Urothelium cell line (cell line): ENCODE results near the gene SEPTIN5.
"Not testable (repeated sequence)": the region's sequence is repeated elsewhere in the genome, so short reads cannot be mapped to it uniquely, and the experiment has no call there.

ENCODE experiments used
- DNase-seq: peaks from one replicate; pipeline ENCODE4 v3.0.0; 2011; ENCODE audit warnings: low spot score, mixed read lengths
- FAIRE-seq: peaks from 2 replicates; lab custom pipeline; 2011; peaks lifted over from hg19 to GRCh38; lab: Jason Lieb, UNC

The SEPTIN5 gene

DNA sequence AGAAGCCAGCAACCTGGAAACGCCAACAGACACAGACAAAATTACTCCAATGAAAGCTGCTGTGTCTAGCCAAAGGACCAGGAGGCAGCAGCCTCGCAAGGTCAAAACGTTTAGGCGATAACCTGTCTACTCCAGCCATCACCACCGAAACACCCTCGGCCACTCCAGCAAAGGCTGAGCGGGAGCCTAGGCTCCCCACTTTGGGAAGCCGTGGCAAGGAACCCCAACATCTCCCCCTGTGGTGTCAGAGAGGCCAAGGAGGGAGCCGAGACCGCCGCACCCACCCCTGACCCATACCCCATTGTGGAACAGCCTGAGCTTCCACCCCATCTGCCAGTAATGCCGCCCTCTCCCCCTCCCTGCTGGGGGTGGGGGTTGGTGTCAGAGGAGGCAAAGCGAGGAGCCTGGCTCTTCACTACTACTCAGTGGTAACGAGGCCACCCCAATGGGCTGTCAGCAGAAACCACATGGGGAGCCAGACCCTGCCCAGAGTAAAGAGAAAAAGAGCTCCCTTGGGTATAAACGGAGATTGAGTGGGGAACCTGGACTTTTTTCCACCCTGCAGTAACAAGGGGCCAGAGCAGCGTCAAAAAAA lies 33.9 kb upstream of the SEPTIN5 start:
- FAIRE-seq: peak; percentile 37

DNA sequence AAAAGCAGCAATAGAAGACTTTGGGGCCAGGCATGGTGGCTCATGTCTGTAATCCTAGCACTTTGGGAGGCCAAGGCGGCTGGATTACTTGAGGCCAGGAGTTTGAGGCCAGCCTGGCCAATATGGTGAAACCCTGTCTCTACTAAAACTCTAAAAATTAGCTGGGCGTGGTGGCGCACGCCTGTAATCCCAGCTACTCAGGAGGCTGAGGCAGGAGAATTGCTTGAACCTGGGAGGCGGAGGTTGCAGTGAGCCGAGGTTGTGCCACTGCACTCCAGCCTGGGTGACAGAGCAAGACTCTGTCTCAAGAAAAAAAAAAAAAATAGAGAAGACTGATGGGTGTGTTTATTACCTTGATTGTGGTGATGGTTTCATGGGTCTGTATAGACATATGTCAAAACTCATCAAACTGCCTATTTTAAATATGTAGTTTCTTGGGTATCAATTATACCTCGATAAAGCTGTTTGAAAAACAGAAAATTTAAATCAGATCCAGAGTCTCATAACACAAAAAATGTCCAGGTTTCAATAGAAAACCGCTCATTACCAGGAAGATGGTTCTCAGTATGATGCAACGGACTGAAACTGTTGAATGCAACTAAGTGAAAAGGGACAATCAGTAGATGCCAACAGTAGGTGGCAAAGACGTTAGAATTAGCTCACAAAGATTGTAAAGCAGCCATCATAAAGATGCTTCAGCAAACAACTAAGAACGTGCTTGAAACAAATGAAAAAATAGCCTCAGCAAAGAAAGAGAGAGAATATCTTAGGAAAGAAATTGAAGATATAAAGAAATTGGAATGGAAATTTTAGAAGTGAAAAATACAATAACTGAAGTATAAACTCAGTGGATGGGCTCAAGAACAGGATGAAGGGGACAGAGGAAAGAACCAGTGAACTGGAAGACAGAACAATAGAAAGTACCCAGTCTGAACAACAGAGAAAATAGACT lies 33.1 kb upstream of the SEPTIN5 start:
- DNase-seq: no peak
- FAIRE-seq: no peak

More for the DNA sequence above, 33.9 kb upstream of the SEPTIN5 start:
- DNase-seq: no peak

- DNase-seq: no peak
Observed at GRCh38 chr22:19681863-19682245, 32.4 kb upstream of the SEPTIN5 start.

DNA sequence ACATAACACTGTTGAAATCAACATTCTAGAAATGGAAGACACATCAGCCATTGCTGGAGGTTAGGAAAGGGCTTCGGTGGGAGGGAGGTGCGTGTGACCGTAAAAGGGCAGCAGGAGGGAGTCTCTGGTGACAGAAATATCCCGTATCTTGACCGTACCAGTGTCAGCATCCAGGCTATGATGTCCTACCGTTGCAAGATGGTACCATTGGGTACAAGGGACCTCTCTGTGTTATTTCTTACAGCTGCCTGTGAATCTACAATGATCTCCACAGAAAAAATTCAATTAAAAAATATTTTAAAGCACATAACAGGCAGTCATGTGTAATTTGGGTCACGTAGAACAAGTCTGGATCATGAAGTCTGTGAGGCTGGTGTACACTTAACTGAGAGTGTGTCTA lies 27.4 kb upstream of the SEPTIN5 start:
- DNase-seq: no peak
- no peak for FAIRE-seq

More at GRCh38 chr22:19681863-19682245, 32.4 kb upstream of the SEPTIN5 start:
- no peak for FAIRE-seq

DNA sequence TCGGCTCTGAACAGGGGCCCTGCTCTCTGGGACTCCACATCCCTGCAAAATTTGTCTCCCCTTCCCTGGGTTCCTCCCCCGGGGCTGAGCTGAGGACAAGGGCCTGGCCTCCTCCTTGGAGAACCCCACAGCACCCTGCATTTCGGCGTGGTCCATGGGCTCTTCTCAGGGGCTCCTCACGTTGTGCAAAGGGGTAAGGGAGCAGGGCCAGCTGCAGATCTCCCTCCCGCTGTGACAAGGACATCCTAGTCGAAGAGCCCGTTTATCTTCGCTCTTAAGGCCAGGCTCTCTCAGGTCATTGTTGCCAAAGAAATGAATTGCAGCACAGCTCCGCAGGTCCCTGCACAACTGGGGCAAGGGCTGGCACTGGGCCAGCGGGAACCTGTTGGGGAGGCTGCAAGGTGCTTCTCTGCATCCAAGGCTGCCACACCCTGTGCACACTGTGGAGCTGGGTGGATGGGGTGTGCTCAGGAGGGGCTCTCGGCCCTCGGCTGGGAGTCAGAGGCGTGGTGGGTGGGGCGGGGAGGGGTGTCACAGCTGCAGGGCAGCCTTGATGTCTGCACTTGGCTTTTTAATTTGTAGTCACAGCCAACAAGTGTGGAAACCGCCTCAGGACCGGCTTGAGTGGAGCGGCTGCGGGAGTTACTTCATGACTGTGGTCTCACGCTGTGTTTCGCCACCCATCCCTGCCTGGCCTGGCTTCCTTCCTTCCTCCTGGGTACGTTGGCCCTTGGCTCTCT lies 26.6 kb upstream of the SEPTIN5 start:
- FAIRE-seq (peak; percentile 32), DNase-seq (no peak)

DNA sequence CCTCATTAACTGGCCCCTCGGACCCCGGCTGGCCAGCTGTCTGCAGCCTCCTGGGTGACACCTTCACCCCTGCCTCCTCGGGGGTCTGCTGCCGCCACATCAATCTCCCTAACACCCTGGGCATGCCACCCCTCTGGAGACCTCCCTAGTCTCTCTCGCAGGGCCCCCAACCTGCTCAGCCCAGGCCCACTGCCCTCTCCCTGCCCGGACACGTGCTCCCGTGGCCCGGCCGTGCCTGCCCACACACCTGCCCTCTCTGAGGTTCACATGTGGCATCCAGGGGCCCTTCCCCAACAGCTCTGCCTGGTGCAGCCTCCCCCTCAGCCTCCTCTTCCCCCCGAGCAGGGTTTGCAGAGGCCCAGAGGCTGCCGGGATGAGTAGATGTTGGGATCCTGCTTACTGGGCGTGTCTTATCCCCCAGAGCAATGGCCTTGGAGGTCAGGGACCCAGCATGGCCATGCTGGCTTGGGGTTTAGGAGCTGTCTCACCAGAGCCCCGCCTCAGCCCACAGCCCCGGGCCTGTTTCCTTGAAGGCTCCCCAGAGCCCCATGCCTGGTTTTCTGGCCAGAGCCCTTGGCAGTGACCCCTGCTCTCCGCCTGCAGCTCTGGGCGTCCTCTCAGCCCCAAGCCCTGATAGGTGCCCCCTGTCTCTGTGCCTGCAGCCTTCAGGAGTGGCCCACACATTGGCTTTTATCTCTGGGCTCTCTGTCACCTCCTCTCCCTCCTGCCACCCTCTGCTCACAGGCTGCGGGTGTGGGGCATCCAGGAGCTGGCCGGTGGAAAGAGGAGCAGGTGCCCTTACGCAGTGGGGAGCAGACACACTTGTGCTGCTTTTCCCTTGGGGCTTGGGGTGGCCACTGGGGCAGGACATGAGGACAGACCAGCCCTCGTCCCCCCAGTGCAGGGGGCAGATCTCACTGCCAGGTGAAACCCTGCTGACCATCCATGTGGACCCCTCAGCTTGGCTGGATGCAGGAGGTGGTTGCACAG lies 25.7 kb upstream of the SEPTIN5 start:
- DNase-seq (no peak), FAIRE-seq (no peak)

- FAIRE-seq: no peak
- no peak for DNase-seq
Observed at GRCh38 chr22:19689408-19689807, 24.9 kb upstream of the SEPTIN5 start.

DNA sequence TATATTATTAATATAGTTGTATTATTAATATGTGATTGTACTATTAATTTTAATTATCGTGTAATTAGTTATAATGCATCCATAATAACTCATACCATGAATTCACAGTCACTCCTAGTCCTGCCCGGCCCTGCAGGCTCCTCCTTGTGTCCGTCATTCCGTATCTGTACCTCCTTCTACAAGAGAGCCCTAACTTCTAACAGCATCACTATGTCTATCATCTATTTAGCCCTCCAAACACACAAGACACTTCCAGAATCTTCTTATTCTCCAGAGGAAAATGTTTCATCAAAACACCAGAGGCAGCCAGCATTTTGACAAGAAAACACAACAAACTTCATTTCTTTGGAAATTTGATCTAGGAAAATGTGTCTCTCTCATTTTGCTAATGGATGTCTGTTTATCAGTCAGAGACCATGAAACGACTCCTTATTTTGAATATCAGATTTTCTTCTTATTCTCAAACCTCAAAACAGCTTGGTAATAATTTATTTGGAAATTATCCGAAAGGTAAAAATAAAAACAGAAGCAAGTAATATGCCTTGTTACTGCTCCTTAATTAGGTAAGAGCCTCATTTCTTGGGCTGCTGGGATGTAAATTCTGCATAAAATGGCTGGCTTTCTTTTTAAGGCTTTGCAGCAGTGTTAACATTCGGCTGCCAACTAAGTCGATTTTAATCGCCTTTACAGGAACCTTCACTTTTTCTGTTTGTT lies 23.1 kb upstream of the SEPTIN5 start:
- DNase-seq (no peak), FAIRE-seq (no peak)

DNA sequence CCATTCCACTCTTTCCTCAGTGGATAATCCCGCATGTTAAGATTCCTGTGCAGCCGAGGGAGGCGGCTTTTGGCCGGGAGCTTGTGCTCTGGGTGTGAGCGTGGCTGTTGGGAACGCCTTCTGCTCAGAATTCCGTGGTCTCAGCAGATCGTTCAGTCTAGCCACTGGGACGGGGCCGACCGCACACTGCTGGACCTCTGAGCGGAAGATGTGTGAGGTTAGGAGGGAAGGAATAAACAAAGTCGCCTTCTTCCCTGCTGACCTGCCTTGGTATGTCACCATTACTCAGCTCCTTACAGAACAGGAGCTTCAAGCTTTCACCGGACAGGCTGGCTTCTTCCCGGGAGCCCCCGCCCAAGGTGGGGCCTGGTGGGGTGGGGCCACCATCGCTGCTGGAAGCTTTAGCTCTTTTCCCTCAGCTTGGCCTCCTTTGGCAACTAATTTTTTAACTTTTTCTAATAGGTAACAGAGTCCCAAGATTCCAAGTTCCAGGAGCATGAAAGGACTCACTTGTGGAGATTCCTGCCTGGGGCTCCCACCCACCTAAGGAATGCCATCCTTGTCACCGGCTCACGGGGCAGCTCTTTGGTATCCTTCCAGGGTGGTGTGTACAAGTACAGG lies 22.5 kb upstream of the SEPTIN5 start:
- DNase-seq: peak; percentile 81
- peak; percentile 82 for FAIRE-seq

- DNase-seq: no peak
- FAIRE-seq: no peak
Observed at GRCh38 chr22:19693581-19693980, 20.7 kb upstream of the SEPTIN5 start.

- peak; percentile 50 for FAIRE-seq
- DNase-seq: no peak
Observed at GRCh38 chr22:19693981-19694670, 20.2 kb upstream of the SEPTIN5 start.

DNA sequence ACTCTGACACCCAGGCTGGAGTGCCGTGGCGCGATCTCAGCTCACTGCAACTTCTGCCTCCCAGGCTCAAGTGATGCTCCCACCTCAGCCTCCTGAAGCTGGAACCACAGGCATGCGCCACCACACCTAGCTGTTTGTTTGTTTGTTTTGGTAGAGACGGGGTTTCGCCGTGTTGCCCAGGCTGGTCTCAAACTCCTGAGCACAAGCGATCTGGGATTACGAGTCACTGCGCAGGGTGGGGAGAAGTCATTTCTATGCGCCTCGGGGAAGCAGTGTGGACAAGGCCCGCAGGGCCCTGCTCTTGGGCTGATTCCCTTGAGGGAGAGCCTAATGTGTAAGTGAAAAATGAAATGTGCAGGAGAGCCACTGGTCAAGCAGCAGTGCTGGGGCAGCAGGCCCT lies 19.6 kb upstream of the SEPTIN5 start:
- no peak for FAIRE-seq

GRCh38 chr22:19696504-19697276 lies 17.6 kb upstream of the SEPTIN5 start:
- FAIRE-seq (no peak), DNase-seq (no peak)

More for the DNA sequence above, 19.6 kb upstream of the SEPTIN5 start:
- no peak for DNase-seq

DNA sequence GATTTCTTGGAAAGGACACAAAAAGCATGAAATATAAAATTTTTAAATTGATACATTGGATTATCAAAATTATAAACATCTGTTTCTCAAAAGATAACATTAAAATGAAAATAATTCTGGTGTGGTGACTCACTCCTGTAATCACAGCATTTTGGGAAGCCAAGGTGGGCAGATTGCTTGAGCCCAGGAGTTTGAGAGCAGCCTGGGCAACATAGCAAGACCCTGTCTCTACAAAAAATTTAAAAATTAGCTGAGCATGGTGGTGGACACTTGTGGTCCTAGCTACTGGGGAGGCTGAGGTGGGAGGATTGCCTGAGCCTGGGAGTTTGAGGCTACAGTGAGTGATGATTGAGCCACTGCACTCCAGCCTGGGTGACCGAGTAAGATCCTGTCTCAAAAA lies 16.4 kb upstream of the SEPTIN5 start:
- not testable (repeated sequence) for DNase-seq

GRCh38 chr22:19700790-19701419 lies 13.4 kb upstream of the SEPTIN5 start:
- no peak for DNase-seq
- no peak for FAIRE-seq

More for the DNA sequence above, 16.4 kb upstream of the SEPTIN5 start:
- FAIRE-seq: not testable (repeated sequence)

DNA sequence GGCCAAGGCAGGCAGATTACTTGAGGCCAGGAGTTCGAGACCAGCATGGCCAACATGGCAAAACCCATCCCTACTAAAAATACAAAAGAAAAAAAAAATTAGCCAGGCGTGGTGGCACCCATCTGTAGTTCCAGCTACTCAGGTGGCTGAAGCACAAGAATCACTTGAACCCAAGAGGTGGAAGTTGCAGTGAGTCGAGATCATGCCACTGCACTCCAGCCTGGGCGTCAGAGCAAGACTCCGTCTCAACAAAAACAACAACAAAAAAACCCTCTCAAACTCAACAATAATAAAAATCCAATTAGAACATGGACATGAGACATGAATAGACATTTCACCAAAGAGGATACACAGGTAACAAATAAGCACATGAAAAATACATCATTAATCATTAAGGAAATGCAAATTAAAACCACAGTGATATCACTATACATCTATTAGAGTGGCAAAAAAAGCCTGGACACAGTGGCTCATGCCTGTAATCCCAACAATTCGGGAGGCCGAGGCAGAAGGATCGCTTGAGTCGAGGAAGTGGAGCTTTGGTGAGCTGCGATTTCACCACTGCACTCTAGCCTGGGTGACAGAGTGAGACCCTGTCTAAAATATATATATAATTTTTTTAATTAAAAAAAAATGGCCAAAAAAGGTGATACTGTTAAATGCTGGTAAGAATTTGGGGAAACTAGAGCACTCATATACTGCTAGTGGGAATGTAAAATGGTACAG lies 12.7 kb upstream of the SEPTIN5 start:
- FAIRE-seq: no peak
- no peak for DNase-seq

- DNase-seq (no peak), FAIRE-seq (peak; percentile 44)
Observed at GRCh38 chr22:19703869-19704268, 10.4 kb upstream of the SEPTIN5 start.
